HepG2 (cell line): Measurements from ENCODE around the gene UBE3B. TPM values are rescaled to one million over a fixed set of nuclear protein-coding genes. Genes with fewer than 3 reads are reported as not detected.

Source experiments
- ATAC-seq: fragments of 200-7000 bp; cut with Tn5 transposase; 3 replicates; pipeline ENCODE4 v1.9.1; 2020; ENCODE audit warnings: mild to moderate bottlenecking, moderate library complexity
- BruUV-seq: library from RNA; stranded (reverse); fragments of 400-500 nt; replicated peaks from 2 replicates; lab custom pipeline; 2021; lab: Mats Ljungman, UMichigan
- CTCF ChIA-PET: fragments of 300-600 bp; formaldehyde crosslinking; extraction: SDS; loops from one replicate; lab custom pipeline; 2021; ENCODE audit warnings: low total read pairs, inconsistent platforms, low intra/inter-chr PET ratio; lab: Yijun Ruan, JAX
- POLR2A ChIA-PET: fragments of 350-600 bp; sonication (Branson Sonifier 250); formaldehyde crosslinking; loops from one replicate; lab custom pipeline; 2020; ENCODE audit warnings: antibody characterized with exemption, inconsistent platforms; lab: Yijun Ruan, JAX
- DNase-seq: peaks from one replicate; pipeline ENCODE4 v3.0.0-alpha.2; 2015; ENCODE audit warnings: low spot score
- FAIRE-seq: peaks from 3 replicates; lab custom pipeline; 2011; peaks lifted over from hg19 to GRCh38; lab: Jason Lieb, UNC
- H2AFZ ChIP-seq: one replicate; pipeline ENCODE4 v1.6.1; 2011; ENCODE audit warnings: low read length, inconsistent platforms
- H3K27ac ChIP-seq: fragments of 300-600 bp; 3 replicates; pipeline ENCODE4 v1.8.0; 2011; ENCODE audit warnings: mixed run types, mild to moderate bottlenecking, mixed read lengths, low read length, inconsistent platforms; ENCODE audit not compliant: insufficient read depth; ENCODE audit errors: extremely low read length
- H3K27me3 ChIP-seq, 2 experiments: fragments of 200-600 bp in 1 of 2; 2 replicates in 1 of 2; 3 replicates in 1 of 2; pipeline versions ENCODE4 v1.6.0 to v1.8.0; 2011; ENCODE audit warnings: low read length in 2 of 2, mild to moderate bottlenecking in 2 of 2, moderate library complexity in 2 of 2, inconsistent platforms in 1 of 2; ENCODE audit not compliant: insufficient read depth in 2 of 2, control insufficient read depth in 1 of 2
- H3K36me3 ChIP-seq, 2 experiments: fragments of 200-600 bp in 1 of 2; replicated peaks in 1 of 2; 2 replicates in 1 of 2; 3 replicates in 1 of 2; pipeline versions ENCODE4 v1.5.1 to v1.8.0; 2011; ENCODE audit warnings: low read length in 2 of 2, inconsistent platforms in 1 of 2; ENCODE audit not compliant: insufficient read depth in 2 of 2, control insufficient read depth in 1 of 2
- H3K4me1 ChIP-seq: 2 replicates; pipeline ENCODE4 v1.5.1; 2012; ENCODE audit warnings: low read length, inconsistent platforms; ENCODE audit not compliant: insufficient read depth
- H3K4me2 ChIP-seq: 2 replicates; pipeline ENCODE4 v1.6.0; 2011; ENCODE audit warnings: low read depth, low read length, inconsistent platforms
- H3K4me3 ChIP-seq, 3 experiments: fragments of 200-600 bp in 1 of 3; sonication (generic), shearing (Covaris generic) in 1 of 3; replicated peaks in 1 of 3; 2 replicates each; pipeline ENCODE4 v1.5.1; 2011 to 2016; ENCODE audit warnings: low read length in 3 of 3, inconsistent platforms in 2 of 3, low read depth in 2 of 3, mild to moderate bottlenecking in 2 of 3, control low read depth in 1 of 3, mixed read lengths in 1 of 3; ENCODE audit not compliant: insufficient read depth in 1 of 3
- H3K79me2 ChIP-seq: one replicate; pipeline ENCODE4 v1.6.1; 2011; ENCODE audit warnings: low read length, inconsistent platforms; ENCODE audit not compliant: insufficient read depth
- H3K9ac ChIP-seq: 2 replicates; pipeline ENCODE4 v1.6.0; 2011; ENCODE audit warnings: mild to moderate bottlenecking, low read depth, low read length, inconsistent platforms; ENCODE audit not compliant: insufficient read depth
- H3K9me3 ChIP-seq: 2 replicates; pipeline ENCODE4 v1.5.1; 2012; ENCODE audit warnings: mild to moderate bottlenecking, low read length
- H4K20me1 ChIP-seq: 2 replicates; pipeline ENCODE4 v1.6.0; 2011; ENCODE audit warnings: inconsistent platforms, mild to moderate bottlenecking, low read length, moderate library complexity; ENCODE audit not compliant: insufficient read depth
- CBX2 ChIP-seq, 2 experiments: fragments of 200-600 bp in 1 of 2; sonication (generic); formaldehyde crosslinking in 1 of 2; IDR thresholded peaks; 2 replicates each; pipeline versions ENCODE4 v1.7.0 to v1.8.1; 2018 to 2022; ENCODE audit warnings: low read depth in 2 of 2, low read length in 1 of 2, mild to moderate bottlenecking in 1 of 2, missing genetic modification reagents in 1 of 2
- CENPX ChIP-seq: sonication (generic); formaldehyde crosslinking; IDR thresholded peaks from 2 replicates; pipeline ENCODE4 v1.9.0; 2021; ENCODE audit warnings: mild to moderate bottlenecking, missing genetic modification reagents, moderate library complexity
- FOSL2 ChIP-seq: sonication (generic); formaldehyde crosslinking; IDR thresholded peaks from 2 replicates; pipeline ENCODE4 v1.4.0; 2020; ENCODE audit warnings: missing genetic modification reagents
- IKZF4 ChIP-seq: sonication (generic); formaldehyde crosslinking; IDR thresholded peaks from 2 replicates; pipeline ENCODE4 v1.5.1; 2020; ENCODE audit warnings: borderline replicate concordance, mild to moderate bottlenecking, low read depth, missing genetic modification reagents; ENCODE audit errors: not compliant biosample characterization
- MYC ChIP-seq: sonication (generic); formaldehyde crosslinking; IDR thresholded peaks from 2 replicates; pipeline ENCODE4 v1.9.0; 2021; ENCODE audit warnings: missing genetic modification reagents, borderline replicate concordance
- SMAD1 ChIP-seq: sonication (generic); formaldehyde crosslinking; IDR thresholded peaks from 2 replicates; pipeline ENCODE4 v1.4.0; 2020; ENCODE audit warnings: missing genetic modification reagents, low read depth, mild to moderate bottlenecking, borderline replicate concordance
- ZFP36L2 ChIP-seq: sonication (generic); formaldehyde crosslinking; IDR thresholded peaks from 2 replicates; pipeline ENCODE4 v1.4.0; 2020; ENCODE audit warnings: missing genetic modification reagents
- ZNF556 ChIP-seq: sonication (generic); formaldehyde crosslinking; IDR thresholded peaks from 2 replicates; pipeline ENCODE4 v1.4.0; 2020; ENCODE audit warnings: mild to moderate bottlenecking, missing genetic modification reagents, borderline replicate concordance
- ZNF687 ChIP-seq: sonication (generic); formaldehyde crosslinking; IDR thresholded peaks from 2 replicates; pipeline ENCODE4 v1.5.1; 2020; ENCODE audit warnings: mild to moderate bottlenecking, missing genetic modification reagents, moderate library complexity
- ZNF790 ChIP-seq: sonication (generic); formaldehyde crosslinking; IDR thresholded peaks from 2 replicates; pipeline ENCODE4 v1.8.0; 2022; ENCODE audit warnings: missing genetic modification reagents, mild to moderate bottlenecking, borderline replicate concordance
- WGBS: methylation state at CpG from one replicate; pipeline ENCODE4 v1.1.6; 2017; ENCODE audit warnings: low lambda C conversion rate; 5-methylcytosine and 5-hydroxymethylcytosine counted together
- in situ Hi-C: cut with HindIII; loops from 2 replicates; pipeline ENCODE4 v1.10.0; 2017; ENCODE audit warnings: low pct_unique_long_range_greater_than_20kb; ENCODE audit not compliant: extremely low pct_ligation_motif_present
- intact Hi-C: fragments of 100-400 bp; cut with micrococcal nuclease; formaldehyde crosslinking; loops from one replicate; pipeline ENCODE4 v1.10.0; 2022; ENCODE audit not compliant: unreplicated experiment
- polyA plus RNA-seq, 8 experiments: library from polyadenylated mRNA; depleted of rRNA in 3 of 8; stranded (reverse) in 7 of 8; unstranded in 1 of 8; fragments of >200 nt; fragmentation: Illumina TruSeq in 4 of 8; extraction: Trizol in 4 of 8; gene quantifications; 2 replicates each; pipeline versions ENCODE4 v1.2.1 to v1.2.3, GENCODE V29; 2011 to 2016; ENCODE audit warnings: low read depth in 4 of 8, missing spikeins in 1 of 8, mixed read lengths in 1 of 8; ENCODE audit not compliant: insufficient read depth in 1 of 8
- total RNA-seq, 5 experiments: library from RNA; depleted of rRNA; stranded (reverse); fragments of >200 nt; fragmentation: Illumina TruSeq; extraction: Trizol; gene quantifications; 2 replicates each; pipeline ENCODE4 v1.2.3, GENCODE V29; 2016; ENCODE audit warnings: low read depth in 1 of 5
- TF ChIP-seq, protein P1 (sequence below): sonication (generic); formaldehyde crosslinking; conservative IDR thresholded peaks from 2 replicates; pipeline ENCODE4 v1.5.0; 2020; ENCODE audit warnings: missing genetic modification reagents
- TF ChIP-seq, protein P2 (sequence below): sonication (generic); formaldehyde crosslinking; IDR thresholded peaks from 2 replicates; pipeline ENCODE4 v1.4.0; 2020; ENCODE audit warnings: missing genetic modification reagents

Gene UBE3B
- total and polyA plus RNA-seq, 2 of the 13 experiments (the other 11 are each of a cell fraction or from before 2014, with no cell fraction given): 22.7 to 25.3 TPM

- H3K9me3 ChIP-seq: no peaks in the 10 kb centered on the region
- H3K79me2 ChIP-seq: peaks cover 6% of the 10 kb centered on the region
- ATAC-seq: no peak
- BruUV-seq: no TSS peak
- peaks cover 40% of the 10 kb centered on the region for H3K4me1 ChIP-seq
- no peak for FAIRE-seq
- no peak overlapping the region for H2AFZ ChIP-seq
- in situ Hi-C loops: no loop called here
- intact Hi-C loops: no loop called here
- no peak overlapping the region for H3K4me3 ChIP-seq
- POLR2A ChIA-PET: no interaction called here
- CTCF ChIA-PET: no interaction called here
- H3K36me3 ChIP-seq: peaks cover 18 to 68% of the 10 kb centered on the region in 2 experiments
- DNase-seq: no peak
- no peaks in the 10 kb centered on the region for H3K27me3 ChIP-seq
- H4K20me1 ChIP-seq: no peaks in the 10 kb centered on the region
- no peak overlapping the region for H3K27ac ChIP-seq
- 98% methylated on average over 13 of the region's 13 CpGs for WGBS
- no peak overlapping the region for H3K9ac ChIP-seq
- H3K4me2 ChIP-seq: no peak overlapping the region
- TF ChIP-seq, protein P1, sequence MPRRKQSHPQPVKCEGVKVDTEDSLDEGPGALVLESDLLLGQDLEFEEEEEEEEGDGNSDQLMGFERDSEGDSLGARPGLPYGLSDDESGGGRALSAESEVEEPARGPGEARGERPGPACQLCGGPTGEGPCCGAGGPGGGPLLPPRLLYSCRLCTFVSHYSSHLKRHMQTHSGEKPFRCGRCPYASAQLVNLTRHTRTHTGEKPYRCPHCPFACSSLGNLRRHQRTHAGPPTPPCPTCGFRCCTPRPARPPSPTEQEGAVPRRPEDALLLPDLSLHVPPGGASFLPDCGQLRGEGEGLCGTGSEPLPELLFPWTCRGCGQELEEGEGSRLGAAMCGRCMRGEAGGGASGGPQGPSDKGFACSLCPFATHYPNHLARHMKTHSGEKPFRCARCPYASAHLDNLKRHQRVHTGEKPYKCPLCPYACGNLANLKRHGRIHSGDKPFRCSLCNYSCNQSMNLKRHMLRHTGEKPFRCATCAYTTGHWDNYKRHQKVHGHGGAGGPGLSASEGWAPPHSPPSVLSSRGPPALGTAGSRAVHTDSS (CRISPR knock-in tag): no peak
- TF ChIP-seq CBX2 (IDR thresholded peaks at IDR 0.05; ENCODE audit: low read depth, low read length) (no peak), CBX2 (CRISPR knock-in tag; IDR thresholded peaks at IDR 0.05; ENCODE audit: low read depth) (no peak), ZNF687 (no peak), FOSL2 (no peak), IKZF4 (CRISPR knock-in tag) (no peak), MYC (CRISPR knock-in tag) (no peak), SMAD1 (CRISPR knock-in tag) (no peak), ZFP36L2 (CRISPR knock-in tag) (no peak), CENPX (no peak), ZNF556 (CRISPR knock-in tag) (no peak), ZNF790 (no peak)
- TF ChIP-seq, protein P2, sequence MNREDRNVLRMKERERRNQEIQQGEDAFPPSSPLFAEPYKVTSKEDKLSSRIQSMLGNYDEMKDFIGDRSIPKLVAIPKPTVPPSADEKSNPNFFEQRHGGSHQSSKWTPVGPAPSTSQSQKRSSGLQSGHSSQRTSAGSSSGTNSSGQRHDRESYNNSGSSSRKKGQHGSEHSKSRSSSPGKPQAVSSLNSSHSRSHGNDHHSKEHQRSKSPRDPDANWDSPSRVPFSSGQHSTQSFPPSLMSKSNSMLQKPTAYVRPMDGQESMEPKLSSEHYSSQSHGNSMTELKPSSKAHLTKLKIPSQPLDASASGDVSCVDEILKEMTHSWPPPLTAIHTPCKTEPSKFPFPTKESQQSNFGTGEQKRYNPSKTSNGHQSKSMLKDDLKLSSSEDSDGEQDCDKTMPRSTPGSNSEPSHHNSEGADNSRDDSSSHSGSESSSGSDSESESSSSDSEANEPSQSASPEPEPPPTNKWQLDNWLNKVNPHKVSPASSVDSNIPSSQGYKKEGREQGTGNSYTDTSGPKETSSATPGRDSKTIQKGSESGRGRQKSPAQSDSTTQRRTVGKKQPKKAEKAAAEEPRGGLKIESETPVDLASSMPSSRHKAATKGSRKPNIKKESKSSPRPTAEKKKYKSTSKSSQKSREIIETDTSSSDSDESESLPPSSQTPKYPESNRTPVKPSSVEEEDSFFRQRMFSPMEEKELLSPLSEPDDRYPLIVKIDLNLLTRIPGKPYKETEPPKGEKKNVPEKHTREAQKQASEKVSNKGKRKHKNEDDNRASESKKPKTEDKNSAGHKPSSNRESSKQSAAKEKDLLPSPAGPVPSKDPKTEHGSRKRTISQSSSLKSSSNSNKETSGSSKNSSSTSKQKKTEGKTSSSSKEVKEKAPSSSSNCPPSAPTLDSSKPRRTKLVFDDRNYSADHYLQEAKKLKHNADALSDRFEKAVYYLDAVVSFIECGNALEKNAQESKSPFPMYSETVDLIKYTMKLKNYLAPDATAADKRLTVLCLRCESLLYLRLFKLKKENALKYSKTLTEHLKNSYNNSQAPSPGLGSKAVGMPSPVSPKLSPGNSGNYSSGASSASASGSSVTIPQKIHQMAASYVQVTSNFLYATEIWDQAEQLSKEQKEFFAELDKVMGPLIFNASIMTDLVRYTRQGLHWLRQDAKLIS (CRISPR knock-in tag): no peak
Measured at GRCh38 chr12:109580684-109581333, 103.4 kb downstream of the UBE3B start.
